ENCODE measurements around the gene ATE1.

ATE1 gene

DNA sequence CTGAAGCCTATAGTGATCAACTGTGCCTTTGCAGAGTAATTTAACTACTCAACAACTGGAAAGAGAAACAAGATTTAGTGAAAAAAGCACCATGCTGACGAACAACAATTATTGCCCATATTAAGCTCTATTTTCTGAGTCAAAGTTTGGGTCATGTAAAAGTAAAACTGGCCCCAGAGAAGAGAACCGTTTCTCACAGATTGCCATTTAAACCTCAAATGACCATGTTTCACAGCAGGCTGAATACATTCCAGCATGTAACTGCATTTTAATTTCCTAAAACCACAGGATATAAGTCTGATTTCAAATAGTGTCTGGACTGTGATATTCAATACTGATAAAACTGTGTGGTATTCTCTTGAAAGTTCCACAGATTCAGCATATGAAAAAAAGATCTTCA, 140.7 kb downstream of the ATE1 start:
- no peak overlapping the region for H3K4me3 ChIP-seq (replicated peaks; ENCODE audit: low read depth, low read length)
- no peak for TF ChIP-seq CTCF (IDR thresholded peaks at IDR 0.05; ENCODE audit: low read depth, low read length, missing control alignments)
- DNase-seq (ENCODE audit: extremely low read depth, low read depth): no peak

GRCh38 chr10:121783782-121784372, 144.0 kb downstream of the ATE1 start:
- no peak for DNase-seq (ENCODE audit: extremely low read depth, low read depth)
- no peak for TF ChIP-seq CTCF (IDR thresholded peaks at IDR 0.05; ENCODE audit: low read depth, low read length, missing control alignments)

GRCh38 chr10:121781101-121781500, 146.7 kb downstream of the ATE1 start:
- no peak for TF ChIP-seq CTCF (IDR thresholded peaks at IDR 0.05; ENCODE audit: low read depth, low read length, missing control alignments)
- no peak overlapping the region for H3K4me3 ChIP-seq (replicated peaks; ENCODE audit: low read depth, low read length)
- DNase-seq (ENCODE audit: extremely low read depth, low read depth): no peak

More at GRCh38 chr10:121783782-121784372, 144.0 kb downstream of the ATE1 start:
- no peak overlapping the region for H3K4me3 ChIP-seq (replicated peaks; ENCODE audit: low read depth, low read length)

- H3K4me3 ChIP-seq (replicated peaks; ENCODE audit: low read depth, low read length): no peak overlapping the region
- DNase-seq (ENCODE audit: extremely low read depth, low read depth): no peak
- no peak for TF ChIP-seq CTCF (IDR thresholded peaks at IDR 0.05; ENCODE audit: low read depth, low read length, missing control alignments)
Measured at GRCh38 chr10:121774813-121775212, 153.0 kb downstream of the ATE1 start.

DNA sequence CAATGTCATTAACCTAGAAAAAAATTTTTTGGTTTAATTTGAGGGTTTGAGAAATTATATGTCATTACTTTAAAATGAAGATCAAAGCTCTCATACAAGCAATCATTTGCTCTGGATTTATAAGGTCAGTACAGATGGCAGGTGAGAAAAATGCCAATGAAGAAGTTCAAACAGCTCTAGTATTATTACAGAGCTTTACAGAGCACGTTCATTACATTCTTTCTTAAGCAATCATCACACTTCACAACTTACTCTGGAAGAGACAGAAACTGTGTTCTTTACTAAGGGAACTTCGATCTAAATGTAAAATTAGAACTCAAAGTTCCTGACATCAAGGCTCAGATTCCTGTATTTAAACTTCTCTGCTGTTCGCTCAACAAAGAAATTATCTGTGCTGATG, 153.4 kb downstream of the ATE1 start:
- DNase-seq (ENCODE audit: extremely low read depth, low read depth): no peak
- no peak overlapping the region for H3K4me3 ChIP-seq (replicated peaks; ENCODE audit: low read depth, low read length)
- no peak for TF ChIP-seq CTCF (IDR thresholded peaks at IDR 0.05; ENCODE audit: low read depth, low read length, missing control alignments)

- no peak overlapping the region for H3K4me3 ChIP-seq (replicated peaks; ENCODE audit: low read depth, low read length)
- no peak for TF ChIP-seq CTCF (IDR thresholded peaks at IDR 0.05; ENCODE audit: low read depth, low read length, missing control alignments)
- no peak for DNase-seq (ENCODE audit: extremely low read depth, low read depth)
Measured at GRCh38 chr10:121772884-121773283, 154.9 kb downstream of the ATE1 start.

GRCh38 chr10:121772406-121772805, 155.4 kb downstream of the ATE1 start:
- DNase-seq (ENCODE audit: extremely low read depth, low read depth): no peak
- no peak for TF ChIP-seq CTCF (IDR thresholded peaks at IDR 0.05; ENCODE audit: low read depth, low read length, missing control alignments)
- no peak overlapping the region for H3K4me3 ChIP-seq (replicated peaks; ENCODE audit: low read depth, low read length)

Measured in HFF-Myc (cell line).